GM12878 (cell line): ENCODE results near the gene MRPS5.

Source experiments
- CTCF ChIP-seq, 3 experiments: IDR thresholded peaks in 2 of 3; conservative IDR thresholded peaks in 1 of 3; 2 replicates each; pipeline ENCODE4 v1.5.1; 2011; ENCODE audit warnings: low read depth in 3 of 3, low read length in 3 of 3, mild to moderate bottlenecking in 3 of 3, control low read depth in 2 of 3, moderate library complexity in 2 of 3, inconsistent platforms in 1 of 3, mixed read lengths in 1 of 3; ENCODE audit not compliant: control insufficient read depth in 2 of 3, insufficient read depth in 1 of 3; ENCODE audit errors: extremely low read depth in 1 of 3
- EP300 ChIP-seq, 2 experiments: fragments of 150-350 bp in 1 of 2; IDR thresholded peaks; 2 replicates each; pipeline ENCODE4 v1.6.1; 2011 to 2012; ENCODE audit warnings: low read depth in 2 of 2, low read length in 2 of 2, borderline replicate concordance in 1 of 2, improper control_type of control experiment in 1 of 2, inconsistent platforms in 1 of 2; ENCODE audit not compliant: control insufficient read depth in 1 of 2
- FOS ChIP-seq: IDR thresholded peaks from 3 replicates; pipeline ENCODE4 v1.6.1; 2011; ENCODE audit warnings: borderline replicate concordance; ENCODE audit not compliant: insufficient read length; ENCODE audit errors: extremely low read depth
- GABPA ChIP-seq: IDR thresholded peaks from 2 replicates; pipeline ENCODE4 v1.6.1; 2014; ENCODE audit warnings: antibody characterized with exemption, low read depth, mild to moderate bottlenecking, inconsistent platforms
- MAX ChIP-seq: IDR thresholded peaks from 2 replicates; pipeline ENCODE4 v1.6.1; 2012; ENCODE audit warnings: low read depth, low read length, improper control_type of control experiment

GRCh38 chr2:95061601-95062183 lies 59.9 kb downstream of the MRPS5 start:
- TF ChIP-seq MAX = no peak
- TF ChIP-seq CTCF (IDR thresholded peaks at IDR 0.05 in 2 of 3, conservative IDR thresholded peaks at IDR 0.05 in 1 of 3; ENCODE audit: control insufficient read depth in 2 of 3, extremely low read depth in 1 of 3, insufficient read depth in 1 of 3, low read depth in 3 of 3, low read length in 3 of 3) = no peak
- TF ChIP-seq GABPA = no peak
- TF ChIP-seq EP300 (IDR thresholded peaks at IDR 0.05; ENCODE audit: borderline replicate concordance in 1 of 2, control insufficient read depth in 1 of 2, low read depth in 2 of 2, low read length in 2 of 2) = no peak
- no peak for TF ChIP-seq FOS
